HS-27A (cell line): ENCODE data around the gene CAP1.

Source experiments
- DNase-seq: peaks from one replicate; pipeline ENCODE4 v3.0.0-alpha.2; 2012; ENCODE audit warnings: low read depth, missing footprints

The CAP1 gene

GRCh38 chr1:40059338-40059959 lies 18.9 kb downstream of the CAP1 start:
- DNase-seq = no peak

DNA sequence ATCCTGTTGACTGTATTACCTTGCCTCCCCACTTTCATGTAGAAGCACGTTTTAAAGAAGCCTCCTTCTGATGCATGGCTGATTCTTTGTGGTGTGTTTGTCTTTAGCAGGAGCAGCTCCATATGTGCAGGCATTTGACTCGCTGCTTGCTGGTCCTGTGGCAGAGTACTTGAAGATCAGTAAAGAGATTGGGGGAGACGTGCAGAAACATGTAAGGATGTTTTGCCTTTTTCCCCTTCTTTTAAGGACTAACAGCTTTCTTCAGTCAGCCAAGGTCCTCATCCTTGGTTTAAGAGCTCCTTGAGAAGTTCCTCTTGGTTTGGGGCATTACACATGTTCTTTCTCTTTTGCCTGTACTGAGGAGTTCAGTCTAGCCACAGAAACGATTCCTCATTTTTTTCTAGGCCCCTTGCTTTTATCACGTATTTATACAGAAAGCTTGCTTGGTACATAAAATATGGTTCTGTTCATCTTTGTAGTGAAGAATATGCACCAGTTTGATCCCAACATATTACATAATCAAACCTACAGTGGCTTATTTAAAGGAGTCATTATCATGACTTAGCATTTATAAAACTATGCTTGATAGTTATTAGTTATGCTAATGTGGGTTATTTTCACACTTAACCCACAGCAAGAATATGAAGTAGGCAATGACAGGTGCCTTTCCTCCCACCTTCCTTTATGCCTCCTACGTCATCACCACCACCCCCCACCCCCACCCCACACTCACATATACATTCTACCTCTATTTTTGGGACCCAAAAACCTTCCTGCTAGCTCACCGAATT lies 19.6 kb downstream of the CAP1 start:
- no peak for DNase-seq

GRCh38 chr1:40064797-40065499 lies 24.4 kb downstream of the CAP1 start:
- no peak for DNase-seq

- DNase-seq = no peak
Measured at GRCh38 chr1:40067023-40067422, 26.5 kb downstream of the CAP1 start.

DNA sequence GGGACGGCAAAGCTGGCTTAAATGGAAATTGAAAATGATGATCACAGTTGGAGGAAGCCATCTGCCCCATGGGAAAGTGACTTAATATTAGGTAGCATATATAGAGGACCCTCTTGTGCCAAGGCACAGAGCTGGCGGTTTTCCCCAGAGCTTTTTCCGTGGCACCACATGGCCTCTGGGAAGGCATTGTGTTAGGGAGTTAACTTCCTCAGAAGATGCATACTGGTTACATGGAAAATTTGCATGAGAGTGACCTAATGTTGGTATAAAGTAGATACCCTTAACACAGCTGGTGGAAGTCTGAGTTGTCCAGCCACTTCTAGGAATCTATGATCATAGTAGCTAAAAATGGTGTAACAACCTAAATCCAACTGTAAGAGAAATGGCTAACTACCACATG lies 27.3 kb downstream of the CAP1 start:
- no peak for DNase-seq

DNA sequence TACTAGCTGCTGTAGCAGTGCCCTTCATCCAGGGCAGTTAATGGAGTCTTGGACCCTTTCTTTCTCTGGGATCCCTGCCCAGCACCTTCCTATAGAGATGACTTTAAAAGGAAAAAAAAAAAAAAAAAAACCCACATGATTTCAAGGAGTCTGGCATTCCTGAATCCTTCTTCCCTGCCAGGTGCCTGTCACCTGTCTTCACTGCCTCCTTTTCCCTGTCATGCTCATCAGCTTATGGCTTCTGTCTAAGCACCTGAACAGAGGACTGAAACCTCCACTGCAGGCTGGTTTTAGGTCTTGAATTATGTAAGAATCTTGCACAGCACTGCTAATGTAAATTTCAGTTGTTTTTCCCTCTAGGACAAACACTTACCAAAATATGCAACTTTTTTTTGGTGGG lies 31.6 kb downstream of the CAP1 start:
- DNase-seq = no peak

DNA sequence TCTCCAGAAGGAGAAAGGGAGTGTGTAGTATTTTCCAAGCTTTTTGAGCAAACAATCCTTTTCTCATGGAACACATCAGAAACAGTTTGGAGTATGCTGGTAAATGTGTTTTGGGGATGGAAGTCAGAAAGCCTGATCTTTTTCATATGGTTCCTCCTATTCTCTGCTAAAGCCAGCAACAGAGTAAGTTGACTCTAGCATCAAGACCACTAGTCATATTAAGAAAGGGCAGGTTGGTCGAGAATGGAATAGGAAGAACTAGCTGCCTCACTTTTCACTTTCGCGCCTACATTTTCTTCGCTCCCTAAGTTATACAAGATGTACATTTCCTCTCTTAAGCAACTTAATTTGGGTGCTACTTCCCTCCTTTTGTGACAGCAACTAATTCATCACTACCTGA lies 32.5 kb downstream of the CAP1 start:
- no peak for DNase-seq

DNA sequence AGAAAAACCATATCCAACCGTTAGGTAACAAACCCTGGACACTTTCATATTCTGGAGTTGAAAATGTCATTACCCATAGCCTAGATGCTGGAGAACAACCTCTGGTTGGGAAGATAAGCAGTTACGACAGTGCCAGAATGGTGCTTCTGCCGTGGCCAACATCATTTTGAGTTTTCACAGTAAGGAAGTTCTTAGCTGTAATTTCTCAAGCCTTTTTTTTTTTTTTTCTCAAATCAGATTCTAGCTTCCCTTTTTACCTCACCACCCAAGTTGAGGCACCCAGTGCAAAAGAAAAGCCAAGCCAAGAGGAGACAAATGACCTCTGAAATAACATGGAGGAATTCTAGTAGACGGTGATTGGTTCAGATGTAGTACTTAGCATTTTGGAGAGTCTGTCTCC lies 34.7 kb downstream of the CAP1 start:
- no peak for DNase-seq

DNA sequence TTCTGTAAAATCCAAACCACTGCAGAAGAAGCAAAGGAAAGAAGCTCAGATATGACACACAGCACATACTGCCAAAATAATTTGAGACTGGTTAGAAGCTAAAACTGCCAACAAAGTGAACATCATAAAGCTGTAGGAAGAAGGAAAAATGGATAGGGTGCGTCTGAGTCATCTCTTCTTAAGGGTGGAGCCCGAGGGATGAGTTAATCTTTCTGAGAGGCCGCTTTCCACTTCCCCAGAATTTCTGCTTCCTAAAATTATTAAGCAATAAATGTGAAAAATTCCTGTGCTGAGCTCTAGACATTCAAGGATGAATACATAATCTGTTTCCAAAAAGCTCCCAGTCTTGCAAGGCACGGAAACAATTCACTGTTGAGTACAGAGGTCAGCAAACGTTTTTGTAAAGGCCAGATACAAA lies 36.4 kb downstream of the CAP1 start:
- peak; percentile 45 for DNase-seq

- DNase-seq = peak; percentile 38
Measured at GRCh38 chr1:40078512-40079333, 38.2 kb downstream of the CAP1 start.

- no peak for DNase-seq
Measured at GRCh38 chr1:40079774-40080400, 39.4 kb downstream of the CAP1 start.

- no peak for DNase-seq
Measured at GRCh38 chr1:40081871-40082270, 41.3 kb downstream of the CAP1 start.

DNA sequence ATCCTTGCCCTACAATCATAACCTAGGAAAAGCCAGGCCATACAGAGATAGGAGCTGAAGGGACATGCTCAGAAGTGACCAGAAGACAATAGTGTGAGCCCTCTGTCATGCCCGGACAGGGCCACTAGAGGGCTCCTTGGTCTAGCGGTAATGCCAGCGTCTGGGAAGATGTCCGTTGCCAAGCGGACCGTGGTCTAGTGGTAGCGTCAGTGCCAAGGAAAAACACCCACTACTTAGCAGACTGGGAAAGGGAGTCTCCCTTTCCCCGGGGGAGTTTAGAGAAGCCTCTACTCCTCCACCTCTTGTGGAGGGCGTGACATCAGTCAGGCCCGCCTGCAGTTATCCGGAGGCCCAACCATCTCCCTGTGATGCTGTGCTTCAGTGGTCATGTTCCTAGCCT lies 44.2 kb downstream of the CAP1 start:
- peak; percentile 19 for DNase-seq

GRCh38 chr1:40090652-40091355 lies 50.3 kb downstream of the CAP1 start:
- DNase-seq = peak; percentile 42

GRCh38 chr1:40092241-40092640 lies 51.7 kb downstream of the CAP1 start:
- no peak for DNase-seq

DNA sequence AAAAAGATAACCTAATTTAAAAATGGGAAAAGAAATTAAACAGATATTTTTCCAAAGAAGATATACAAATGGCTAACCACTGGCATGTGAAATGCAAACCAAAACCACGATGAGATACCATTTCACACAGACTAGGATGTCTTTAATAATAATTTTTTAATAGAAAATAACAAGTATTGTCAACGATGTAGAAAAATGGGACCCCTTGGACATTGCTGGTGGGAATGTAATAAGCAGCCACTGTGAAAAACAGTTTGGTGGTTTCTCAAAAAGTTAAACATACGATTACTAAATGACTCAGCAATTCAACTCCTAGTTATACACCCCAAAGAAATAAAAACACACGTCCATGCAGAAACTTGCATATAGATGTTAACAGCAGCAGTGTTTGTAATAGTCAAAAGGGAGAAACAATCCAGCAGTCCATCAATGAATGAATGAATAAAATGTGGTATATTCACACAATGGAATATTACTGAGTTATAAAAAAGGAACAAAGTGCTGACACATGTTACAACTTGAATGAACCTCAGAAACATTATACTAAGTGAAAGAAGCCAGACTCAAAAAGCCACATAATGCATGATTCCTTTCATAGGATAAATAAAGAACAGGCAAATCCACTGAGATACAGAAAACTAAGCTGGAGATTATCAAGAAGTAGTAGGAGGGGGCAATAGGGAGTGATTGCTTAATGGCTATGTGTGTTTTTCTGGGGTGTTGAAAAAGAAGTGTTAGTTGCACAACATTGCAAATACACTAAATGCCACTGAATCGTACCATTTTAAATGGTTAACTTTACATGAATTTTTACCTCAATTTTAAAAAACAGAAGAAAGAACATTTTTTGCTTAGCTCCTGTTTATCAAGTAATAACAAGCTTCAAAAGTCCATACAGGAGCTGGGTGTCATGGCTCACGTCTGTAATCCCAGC lies 52.4 kb downstream of the CAP1 start:
- DNase-seq = no peak

- DNase-seq = no peak
Measured at GRCh38 chr1:40094466-40095110, 54.1 kb downstream of the CAP1 start.

GRCh38 chr1:40095806-40096205 lies 55.3 kb downstream of the CAP1 start:
- no peak for DNase-seq

- no peak for DNase-seq
Measured at GRCh38 chr1:40096646-40096976, 56.1 kb downstream of the CAP1 start.
